NCI-H460 (cell line): ENCODE data around the gene LYSMD1. TPM values are rescaled to one million over a fixed set of nuclear protein-coding genes. Genes with fewer than 3 reads are reported as not detected.
A peak's percentile ranks its signal among the peaks of the same experiment; 100 is the strongest.
"Not testable (repeated sequence)": the region's sequence is repeated elsewhere in the genome, so short reads cannot be mapped to it uniquely, and the experiment has no call there.

ENCODE experiments used
- DNase-seq: peaks from one replicate; pipeline ENCODE4 v3.0.0-alpha.2; 2016; ENCODE audit warnings: low read depth; ENCODE audit errors: extremely low read depth
- polyA plus RNA-seq: library from polyadenylated mRNA; depleted of rRNA; stranded (reverse); fragments of >200 nt; gene quantifications from 2 replicates; pipeline ENCODE4 v1.2.3, GENCODE V29; 2014; cell fraction: nucleus; rRNA removed
- total RNA-seq: library from RNA; depleted of rRNA; stranded (reverse); fragments of >200 nt; shearing (Covaris generic); gene quantifications from 2 replicates; pipeline ENCODE4 v1.2.3, GENCODE V29; 2014; rRNA removed

Gene LYSMD1
- total RNA-seq: 18.0 and 25.1 TPM in 2 replicates
- polyA plus RNA-seq: 12.3 and 13.9 TPM in 2 replicates

DNA sequence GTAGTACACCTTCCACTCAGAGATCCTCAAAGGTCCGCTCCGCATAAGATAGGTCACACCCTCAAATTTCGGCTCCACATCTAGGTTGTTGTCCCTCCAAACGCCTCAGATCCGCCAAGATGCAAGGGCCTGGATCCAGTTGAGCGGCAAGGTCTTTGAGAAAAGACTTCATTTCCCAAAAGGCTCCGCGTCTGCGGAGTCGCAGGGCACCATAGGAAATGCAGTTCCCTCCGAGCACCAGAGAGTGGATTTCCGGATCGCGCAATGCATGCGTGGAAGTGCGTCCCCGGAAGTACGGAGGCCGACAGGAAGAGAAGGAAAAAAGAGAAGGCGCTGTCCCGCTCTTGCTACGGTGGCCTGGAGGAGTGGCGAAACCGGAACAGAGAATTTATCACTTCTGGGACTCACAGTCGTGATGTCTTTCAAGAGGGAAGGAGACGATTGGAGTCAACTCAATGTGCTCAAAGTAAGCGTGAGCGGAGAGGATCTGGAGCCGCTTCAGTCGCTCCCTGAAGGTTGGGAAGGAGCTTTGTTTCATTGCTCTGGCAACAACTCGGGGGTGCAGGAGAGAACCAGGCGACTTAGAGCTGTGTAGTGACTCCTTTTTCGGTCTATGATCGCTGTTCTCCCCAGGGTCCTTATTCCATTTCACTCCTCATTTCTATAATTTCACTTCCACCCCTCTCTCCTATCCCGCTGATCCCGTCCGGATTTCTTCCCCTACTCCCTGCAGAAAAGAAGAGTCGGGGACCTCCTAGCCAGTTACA, at the start of gene LYSMD1, which contains the start of gene SCNM1:
Gene LYSMD1 (minus strand): TSS at position 165 of the 767 bp plus-strand sequence. CDS start 644 bp downstream, outside the sequence.
Gene SCNM1 (plus strand): TSS at position 407 of the 767 bp plus-strand sequence. CDS start 9 bp downstream, at position 416.
- peak; percentile 100 for DNase-seq

DNA sequence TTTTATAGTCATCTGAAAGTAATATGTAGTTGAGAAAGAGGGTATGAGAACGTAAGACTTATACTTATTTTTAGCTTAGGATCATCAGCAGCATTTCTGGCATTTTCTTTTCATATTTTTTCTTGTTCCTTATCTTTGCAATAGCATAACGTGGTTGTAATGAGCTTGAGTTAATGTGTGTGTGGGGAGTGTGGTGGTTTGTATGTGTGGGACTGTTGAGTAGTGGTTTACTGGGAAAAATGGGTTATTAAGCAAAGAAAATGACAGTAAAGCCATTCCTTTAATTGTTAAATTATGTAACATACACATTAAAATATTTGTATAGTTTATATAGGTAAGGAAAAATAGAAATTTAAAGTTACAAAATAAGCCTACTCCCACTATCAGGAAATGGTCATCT, 47.9 kb upstream of the LYSMD1 start:
- DNase-seq: no peak

GRCh38 chr1:151211972-151212705, 46.4 kb upstream of the LYSMD1 start:
- no peak for DNase-seq

- DNase-seq: no peak
These were observed 45.1 kb upstream of the LYSMD1 start for GRCh38 chr1:151210830-151211229.

DNA sequence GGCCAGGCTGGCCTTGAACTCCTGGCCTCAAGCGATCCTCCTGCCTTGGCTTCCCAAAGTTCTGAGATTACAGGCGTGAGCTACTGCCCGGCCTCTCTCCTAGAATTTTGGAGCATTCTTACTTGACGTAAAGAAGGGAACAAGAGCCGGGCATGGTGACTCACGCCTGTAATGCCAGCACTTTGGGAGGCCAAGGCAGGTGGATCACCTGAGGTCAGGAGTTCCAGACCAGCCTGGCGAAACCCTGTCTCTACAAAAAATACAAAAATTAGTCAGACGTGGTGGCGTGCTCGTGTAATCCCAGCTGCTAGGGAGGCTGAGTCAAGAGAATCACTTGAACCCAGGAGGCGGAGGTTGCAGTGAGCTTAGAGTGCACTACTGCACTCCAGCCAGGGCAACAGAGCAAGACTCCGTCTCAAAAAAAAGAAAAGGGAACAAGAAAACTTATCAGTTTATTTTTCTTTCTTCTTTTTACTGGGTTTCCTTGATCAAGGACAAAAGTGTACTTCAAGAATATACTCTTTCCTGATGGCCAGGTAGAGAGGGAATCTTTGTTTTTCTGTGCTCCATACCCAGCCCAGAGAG, 39.8 kb upstream of the LYSMD1 start:
- DNase-seq: not testable (repeated sequence)

- DNase-seq: no peak
These were observed 34.3 kb upstream of the LYSMD1 start for GRCh38 chr1:151199873-151200581.

DNA sequence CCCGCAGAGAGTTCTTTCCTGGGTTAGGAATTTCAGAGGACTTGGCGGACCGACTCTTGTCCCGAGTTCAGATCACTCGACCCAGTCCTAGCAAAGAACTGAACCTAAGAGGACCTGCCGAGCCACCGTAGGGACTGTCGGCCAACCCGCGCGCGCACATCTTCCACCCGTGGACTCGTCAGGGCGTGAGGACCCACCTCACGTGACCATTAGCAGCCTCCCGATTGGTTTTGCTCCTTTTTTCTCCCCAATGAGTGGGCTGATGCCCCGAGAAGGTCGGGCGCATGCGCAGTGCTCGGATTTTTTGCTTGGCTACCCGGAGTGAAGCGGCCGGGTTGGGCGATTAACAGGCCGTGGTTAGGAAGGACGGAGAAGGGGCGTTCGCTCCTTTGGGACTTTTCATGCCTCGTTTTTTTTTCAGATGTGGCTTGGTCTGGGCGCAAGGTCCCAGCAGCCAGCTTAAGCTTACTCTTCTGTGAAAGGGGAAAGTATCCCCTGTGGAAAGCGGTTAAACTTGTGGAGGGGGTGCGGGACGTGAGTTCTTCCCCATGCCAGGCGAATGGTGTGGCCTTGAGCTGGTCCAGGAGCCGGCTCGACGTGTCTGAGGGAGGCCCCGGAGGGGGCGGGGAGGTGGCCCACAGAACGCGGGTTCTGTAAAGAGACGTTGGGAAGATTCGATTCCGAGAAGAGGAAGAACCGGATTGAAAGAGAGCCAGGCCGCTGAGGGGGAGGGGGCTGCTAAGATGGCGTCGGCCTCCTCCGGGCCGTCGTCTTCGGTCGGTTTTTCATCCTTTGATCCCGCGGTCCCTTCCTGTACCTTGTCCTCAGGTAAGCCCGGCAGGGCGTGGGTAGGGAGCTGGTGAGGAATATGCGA, 32.8 kb upstream of the LYSMD1 start, which contains the start of gene PIP5K1A:
Gene PIP5K1A (plus strand): TSS at position 299 of the 874 bp plus-strand sequence. CDS start 445 bp downstream, at position 744.
- peak; percentile 99 for DNase-seq

GRCh38 chr1:151197863-151198253, 32.2 kb upstream of the LYSMD1 start:
- peak; percentile 69 for DNase-seq

DNA sequence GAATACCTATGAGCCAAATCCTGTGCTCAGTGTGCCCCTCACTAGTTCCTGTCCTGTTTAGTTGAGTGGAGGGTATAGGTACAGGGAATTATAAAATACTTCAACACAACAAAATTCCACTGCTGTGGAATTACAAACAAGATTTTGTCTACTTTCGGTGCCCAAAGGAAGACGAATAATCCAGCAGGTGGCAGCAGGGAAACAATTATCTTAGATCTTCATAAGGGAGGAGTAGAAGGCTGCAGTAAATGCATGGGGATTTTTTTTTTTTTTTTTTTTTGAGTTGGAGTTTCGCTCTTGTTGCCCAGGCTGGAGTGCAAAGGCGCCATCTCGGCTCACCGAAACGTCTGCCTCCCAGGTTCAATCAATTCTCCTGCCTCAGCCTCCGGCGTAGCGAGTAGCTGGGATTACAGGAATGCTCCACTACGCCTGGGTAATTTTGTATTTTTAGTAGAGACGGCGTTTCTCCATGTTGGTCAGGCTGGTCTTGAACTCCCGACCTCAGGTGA, 30.6 kb upstream of the LYSMD1 start:
- DNase-seq: peak; percentile 96

DNA sequence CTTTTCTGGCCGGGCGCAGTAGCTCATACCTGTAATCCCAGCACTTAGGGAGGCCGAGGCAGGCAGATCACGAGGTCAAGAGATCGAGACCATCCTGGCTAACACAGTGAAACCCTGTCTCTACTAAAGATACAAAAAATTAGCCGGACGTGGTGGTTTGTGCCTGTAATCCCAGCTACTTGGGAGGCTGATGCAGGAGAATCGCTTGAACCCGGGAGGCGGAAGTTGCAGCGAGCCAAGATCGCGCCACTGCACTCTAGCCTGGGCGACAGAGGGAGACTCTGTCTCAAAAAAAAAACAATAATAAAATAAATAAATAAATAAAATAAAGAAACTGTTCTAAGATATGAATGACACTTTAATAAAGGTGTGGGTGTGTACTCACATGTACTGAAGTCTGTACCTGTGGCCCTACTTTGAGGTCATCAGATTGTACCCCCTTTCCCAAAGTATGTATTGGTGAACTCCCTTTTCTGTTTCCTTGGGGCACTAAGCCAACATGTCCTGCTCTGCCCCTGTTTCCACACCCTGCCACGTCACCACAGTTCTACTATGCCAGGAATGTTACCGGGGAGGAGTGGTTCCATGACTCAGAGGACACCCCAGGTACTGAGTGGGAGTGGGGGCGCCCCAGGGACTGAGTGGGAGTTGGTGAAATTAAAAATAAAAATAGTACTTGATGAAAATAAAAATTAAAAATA, 29.3 kb upstream of the LYSMD1 start:
- peak; percentile 98 for DNase-seq

GRCh38 chr1:151193856-151194255, 28.2 kb upstream of the LYSMD1 start:
- no peak for DNase-seq

- no peak for DNase-seq
These were observed 27.6 kb upstream of the LYSMD1 start for GRCh38 chr1:151193304-151193703.

- DNase-seq: no peak
These were observed 26.3 kb upstream of the LYSMD1 start for GRCh38 chr1:151192047-151192446.

DNA sequence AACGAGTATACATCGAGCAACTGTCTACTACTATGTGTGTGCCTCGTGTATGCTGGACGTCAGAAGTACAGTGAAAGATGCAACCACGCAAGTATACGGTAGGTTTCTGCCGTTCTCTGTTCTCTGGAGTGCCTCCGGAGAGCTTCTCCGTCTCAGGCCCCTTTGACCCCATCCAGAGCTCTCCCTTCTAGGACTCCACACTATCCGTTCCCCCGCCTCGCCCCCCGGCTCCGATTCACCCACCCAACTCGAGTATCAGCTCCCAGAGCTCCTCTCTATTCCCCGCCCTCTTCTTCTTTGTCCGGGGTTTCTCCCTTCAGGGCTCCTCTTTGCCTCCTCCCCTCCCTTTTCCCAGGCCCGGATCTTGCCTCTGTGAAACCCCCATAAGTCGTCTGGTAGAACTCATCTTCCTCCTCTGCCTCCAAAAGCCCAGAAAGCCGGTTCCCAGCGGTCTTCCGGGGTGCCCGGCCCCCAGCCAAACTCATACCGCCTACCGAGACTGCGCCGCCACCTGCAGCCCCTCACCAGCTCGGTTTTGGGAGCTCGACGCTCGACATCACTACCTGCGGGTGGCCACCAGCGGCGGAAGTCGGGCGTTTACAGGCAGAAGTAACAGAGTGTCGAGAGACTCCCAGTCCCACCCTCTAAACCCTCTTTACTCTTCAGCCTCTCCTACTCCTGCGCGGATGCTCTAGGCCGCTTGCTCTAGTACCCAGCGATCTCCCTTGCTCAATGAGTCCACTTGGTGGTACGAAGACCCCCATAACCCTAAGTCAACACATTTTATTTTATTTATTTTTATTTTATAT, 24.1 kb upstream of the LYSMD1 start, which contains the start of gene VPS72:
Gene VPS72 (minus strand): TSS at position 561 of the 809 bp plus-strand sequence. CDS start 76 bp downstream, at position 485.
- peak; percentile 93 for DNase-seq

DNA sequence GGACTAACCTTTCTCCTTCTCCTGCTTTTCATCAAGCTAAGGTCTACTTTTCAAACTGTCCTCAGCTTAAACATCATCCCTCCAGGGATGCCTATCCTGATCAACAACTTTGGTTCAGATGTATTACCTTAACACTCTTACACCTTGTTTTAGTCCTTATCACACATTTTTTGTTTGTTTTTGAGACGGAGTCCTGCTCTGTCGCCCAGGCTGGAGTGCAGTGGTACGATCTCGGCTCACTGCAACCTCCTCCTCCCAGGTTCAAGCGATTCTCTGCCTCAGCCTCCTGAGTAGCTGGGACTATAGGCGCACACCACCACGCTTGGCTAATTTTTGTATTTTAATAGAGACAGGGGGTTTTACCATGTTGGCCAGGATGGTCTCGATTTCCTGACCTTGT, 23.0 kb upstream of the LYSMD1 start:
- DNase-seq: not testable (repeated sequence)

- DNase-seq: no peak
These were observed 21.5 kb upstream of the LYSMD1 start for GRCh38 chr1:151187205-151187604.

DNA sequence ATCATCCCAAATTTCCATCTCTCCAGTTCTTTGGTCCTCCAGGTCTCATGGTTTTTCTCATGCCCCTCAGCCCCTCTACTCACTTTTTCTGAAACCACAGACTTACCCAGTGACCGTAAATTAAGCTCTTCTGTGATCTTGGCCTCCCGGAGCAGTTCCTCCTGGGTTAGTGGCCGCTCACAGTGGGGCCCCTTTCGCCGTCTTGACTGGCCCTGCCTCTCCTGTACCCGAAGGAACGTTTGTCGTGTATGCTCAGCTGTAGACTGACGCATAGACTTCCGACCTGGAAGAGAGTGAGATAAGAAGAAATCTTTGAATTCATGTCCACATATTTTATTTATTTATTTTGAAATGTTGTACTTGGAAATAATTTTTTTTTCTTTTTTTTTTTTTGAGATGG, 18.5 kb upstream of the LYSMD1 start:
- DNase-seq: no peak
